Renal cortical epithelial cell (primary cell): Measurements from ENCODE around the gene LSMEM2. TPM values are rescaled to one million over a fixed set of nuclear protein-coding genes. Genes with fewer than 3 reads are reported as not detected.
"Not testable (repeated sequence)": the region's sequence is repeated elsewhere in the genome, so short reads cannot be mapped to it uniquely, and the experiment has no call there.

Experiments
- DNase-seq: peaks from one replicate; pipeline ENCODE4 v3.0.0-alpha.2; 2011; ENCODE audit warnings: low read depth
- total RNA-seq: library from RNA; depleted of rRNA; stranded (reverse); fragments of >200 nt; gene quantifications from 2 replicates; pipeline ENCODE4 v1.2.3, GENCODE V29; 2014

LSMEM2 gene
- total RNA-seq, 1 donor from 2014 or later = not detected

DNA sequence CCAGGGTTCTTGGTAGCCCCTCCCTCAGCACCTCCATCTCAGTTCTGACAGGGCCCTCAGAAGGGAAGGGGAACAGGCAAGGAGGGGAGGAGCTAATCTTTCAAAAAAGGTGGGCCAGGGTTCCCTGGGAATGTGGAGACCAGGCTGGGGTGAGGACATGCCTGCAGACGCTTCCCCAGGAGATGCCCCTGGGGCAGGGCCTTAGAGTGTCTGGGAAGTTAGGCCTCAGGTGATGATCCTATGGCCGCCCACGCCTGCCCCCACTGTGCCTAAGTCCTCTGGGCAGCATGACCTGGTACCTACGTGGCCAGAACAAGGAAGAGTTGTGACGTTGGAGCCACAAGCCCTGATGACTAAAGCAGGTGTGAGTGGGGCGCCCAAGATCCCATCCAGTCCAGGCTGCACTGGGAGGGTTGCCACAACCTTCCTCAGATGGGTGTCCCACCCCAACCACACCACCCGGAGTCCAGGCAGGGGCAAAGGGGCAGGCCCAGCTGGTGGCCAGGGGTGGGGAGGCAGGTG is 13.9 kb upstream of the LSMEM2 start:
- DNase-seq = peak; percentile 77

DNA sequence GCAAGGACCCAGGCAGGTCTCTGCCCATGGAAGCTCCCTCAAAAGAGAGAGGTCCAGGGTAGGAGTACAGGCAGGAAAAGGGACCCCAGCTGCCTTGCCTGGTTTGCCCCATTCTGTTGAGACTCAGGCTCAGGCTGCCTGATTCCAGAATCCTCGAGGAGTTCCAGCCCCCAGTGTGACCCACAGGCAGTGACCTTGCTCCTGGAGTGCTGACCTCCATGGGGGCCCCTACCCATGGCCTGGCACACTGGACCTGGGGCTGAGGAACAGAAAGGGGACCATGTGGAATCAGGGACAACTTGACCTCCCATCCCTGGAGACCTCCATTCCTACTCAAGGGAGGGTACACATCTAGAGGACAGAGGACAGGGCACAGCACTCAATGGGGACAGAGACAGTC is 13.3 kb upstream of the LSMEM2 start:
- DNase-seq = no peak

DNA sequence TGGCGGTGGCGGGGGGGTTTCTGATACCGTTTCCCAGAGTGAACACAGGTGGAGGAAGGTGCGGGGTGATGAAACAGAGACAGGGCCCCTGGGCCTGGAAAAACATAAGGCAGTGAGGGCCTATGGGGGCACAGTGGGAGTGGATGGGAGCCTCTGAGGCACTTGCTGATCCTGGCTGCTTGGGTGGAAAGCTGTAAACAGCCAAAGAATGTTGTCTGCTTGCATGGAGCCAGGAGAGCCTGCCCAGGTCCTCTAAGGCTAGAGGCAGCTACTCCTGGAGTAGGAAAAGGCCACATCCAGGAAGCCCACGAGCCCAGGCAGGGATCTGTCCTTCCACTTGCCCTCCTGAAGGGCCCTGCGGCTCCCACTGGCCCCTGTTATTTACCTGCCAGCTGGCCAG is 12.9 kb upstream of the LSMEM2 start:
- DNase-seq = no peak

DNA sequence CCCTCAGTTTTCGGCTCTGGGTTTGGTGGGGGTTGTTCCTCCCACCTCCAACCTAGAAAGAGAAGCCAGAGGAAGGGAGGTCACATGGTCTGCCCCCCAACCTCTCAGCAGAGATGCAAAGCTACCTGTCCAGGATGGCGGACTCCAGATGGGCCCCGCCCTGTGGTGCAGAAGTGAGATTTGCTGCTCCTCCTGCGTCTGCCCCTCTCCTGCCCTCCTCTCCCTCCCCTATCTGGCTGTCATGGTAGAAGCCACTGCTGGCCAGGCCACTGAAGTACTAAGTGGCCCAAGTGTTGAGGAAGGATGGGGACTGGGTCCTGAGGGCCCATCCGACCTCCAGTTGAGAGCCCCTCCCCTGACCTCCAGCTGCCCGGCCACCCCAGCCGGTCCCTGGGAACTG is 12.1 kb upstream of the LSMEM2 start:
- DNase-seq = no peak

DNA sequence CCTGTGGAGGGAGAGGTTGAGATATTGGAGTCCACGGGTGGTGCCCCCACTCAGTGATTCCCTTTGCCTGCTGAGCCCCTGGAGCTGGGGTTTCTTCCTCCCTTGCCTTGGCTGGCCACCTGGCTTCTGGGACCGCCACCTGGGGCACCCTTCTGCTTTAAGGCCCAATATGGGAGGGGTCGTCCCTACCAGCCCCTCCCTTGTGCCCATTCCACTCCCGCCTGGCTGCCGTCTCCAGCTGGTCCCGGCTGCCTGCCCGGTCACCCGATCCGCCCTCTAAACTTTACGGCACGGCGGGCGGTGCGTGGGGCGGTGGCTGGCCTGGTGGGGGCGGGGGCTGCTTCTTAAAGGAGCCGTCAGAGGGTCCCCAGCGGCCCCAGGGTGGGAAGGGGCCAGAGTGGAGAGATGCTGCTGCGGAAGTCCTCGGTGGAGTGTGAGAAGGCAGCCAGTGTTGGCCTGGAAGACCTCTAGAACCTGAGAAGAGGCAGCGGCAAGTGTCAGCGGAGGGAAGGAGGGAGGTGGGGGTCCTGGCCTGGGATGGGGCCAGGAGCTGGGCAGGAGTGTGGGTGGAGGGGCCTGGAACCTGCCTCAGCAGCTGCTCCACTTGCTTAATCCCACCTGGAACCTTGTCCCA is 11.5 kb upstream of the LSMEM2 start:
- DNase-seq = no peak

DNA sequence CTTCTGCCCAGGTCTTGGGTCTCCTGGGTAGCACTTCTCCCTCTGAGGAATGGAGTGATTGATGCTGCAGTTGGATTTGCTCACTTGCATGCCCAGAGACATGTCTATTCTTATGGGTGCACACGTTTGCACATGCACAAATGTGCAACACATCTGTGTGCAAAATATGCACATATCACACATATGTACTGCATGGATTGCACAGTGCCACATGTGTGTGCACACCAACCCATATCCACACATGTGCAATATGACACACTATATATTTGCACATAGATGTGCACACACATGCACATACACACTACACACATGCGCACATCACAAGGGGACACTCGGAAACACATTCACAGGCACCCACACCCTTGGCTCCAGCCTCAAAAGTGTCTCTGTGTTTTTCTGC is 10.6 kb upstream of the LSMEM2 start:
- no peak for DNase-seq

DNA sequence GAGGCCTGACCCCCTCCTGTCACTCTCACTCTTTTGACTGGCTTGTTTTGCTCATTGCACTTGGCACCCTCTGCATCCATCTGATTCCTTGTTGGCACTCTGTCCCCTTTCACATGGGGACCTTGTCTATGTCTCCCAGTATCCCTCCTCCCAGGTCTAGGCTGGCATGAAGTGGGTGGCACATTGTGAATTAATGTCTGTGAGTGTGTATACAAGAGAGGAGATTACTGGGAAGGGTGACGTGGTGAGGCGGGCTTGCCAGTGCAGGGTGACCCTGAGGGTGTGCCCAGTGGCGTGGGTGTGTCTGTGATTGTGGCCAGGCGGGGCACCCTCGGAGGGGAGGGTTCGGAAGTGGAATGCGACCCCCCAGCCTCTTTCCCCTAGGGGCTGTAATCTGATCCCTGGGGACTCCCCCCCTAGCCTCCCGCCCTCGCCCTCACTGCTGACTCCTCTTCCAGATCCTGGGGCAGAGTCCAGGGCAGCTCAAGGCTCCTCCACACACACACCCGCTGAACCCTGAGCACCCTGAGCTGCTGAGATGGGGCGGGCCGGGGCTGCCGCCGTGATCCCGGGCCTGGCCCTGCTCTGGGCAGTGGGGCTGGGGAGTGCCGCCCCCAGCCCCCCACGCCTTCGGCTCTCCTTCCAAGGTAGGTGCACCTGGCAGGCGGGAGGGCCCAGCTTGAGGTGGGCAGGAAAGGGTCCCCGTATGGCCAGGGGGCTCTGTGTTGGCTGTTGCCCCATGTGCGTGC is 10.0 kb upstream of the LSMEM2 start, which contains the start of gene SEMA3B:
Gene SEMA3B (plus strand): TSS at position 445 of the 749 bp plus-strand sequence. CDS start 94 bp downstream, at position 539.
- peak; percentile 86 for DNase-seq

DNA sequence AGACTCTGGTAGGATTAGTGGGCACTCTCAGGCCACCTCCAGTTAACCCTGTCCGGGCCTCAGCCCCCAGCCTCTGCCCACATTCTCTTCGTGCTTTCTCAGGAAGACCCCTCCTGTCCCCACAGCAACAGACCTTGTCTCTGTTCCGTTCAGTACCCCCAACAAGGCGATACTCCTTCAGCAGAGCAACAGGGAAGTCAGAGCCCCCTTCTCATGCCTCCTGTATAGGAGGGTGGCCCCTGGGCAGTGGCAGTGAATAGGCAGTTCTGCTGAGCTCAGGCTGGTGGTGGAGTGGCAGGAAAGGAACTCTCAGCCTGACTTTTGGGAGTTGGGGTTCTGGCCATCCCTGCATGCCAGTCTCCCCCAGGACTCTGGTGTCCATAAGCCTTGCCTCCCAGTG is 9.4 kb upstream of the LSMEM2 start:
- no peak for DNase-seq

DNA sequence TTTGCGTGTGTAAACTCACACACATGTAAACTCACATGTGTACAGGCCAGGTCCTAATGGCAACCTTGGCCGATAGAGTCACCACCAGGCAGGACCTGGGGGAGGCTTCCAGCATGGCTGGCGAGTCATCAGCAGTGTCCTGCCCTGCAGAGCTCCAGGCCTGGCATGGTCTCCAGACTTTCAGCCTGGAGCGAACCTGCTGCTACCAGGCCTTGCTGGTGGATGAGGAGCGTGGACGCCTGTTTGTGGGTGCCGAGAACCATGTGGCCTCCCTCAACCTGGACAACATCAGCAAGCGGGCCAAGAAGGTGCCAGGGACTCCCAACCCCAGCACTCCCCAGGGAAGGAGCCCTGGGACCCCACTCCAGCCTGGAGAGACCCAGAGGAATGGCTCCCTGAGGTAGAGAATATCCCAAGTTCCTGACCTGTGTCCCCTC is 8.9 kb upstream of the LSMEM2 start:
- DNase-seq = peak; percentile 59

DNA sequence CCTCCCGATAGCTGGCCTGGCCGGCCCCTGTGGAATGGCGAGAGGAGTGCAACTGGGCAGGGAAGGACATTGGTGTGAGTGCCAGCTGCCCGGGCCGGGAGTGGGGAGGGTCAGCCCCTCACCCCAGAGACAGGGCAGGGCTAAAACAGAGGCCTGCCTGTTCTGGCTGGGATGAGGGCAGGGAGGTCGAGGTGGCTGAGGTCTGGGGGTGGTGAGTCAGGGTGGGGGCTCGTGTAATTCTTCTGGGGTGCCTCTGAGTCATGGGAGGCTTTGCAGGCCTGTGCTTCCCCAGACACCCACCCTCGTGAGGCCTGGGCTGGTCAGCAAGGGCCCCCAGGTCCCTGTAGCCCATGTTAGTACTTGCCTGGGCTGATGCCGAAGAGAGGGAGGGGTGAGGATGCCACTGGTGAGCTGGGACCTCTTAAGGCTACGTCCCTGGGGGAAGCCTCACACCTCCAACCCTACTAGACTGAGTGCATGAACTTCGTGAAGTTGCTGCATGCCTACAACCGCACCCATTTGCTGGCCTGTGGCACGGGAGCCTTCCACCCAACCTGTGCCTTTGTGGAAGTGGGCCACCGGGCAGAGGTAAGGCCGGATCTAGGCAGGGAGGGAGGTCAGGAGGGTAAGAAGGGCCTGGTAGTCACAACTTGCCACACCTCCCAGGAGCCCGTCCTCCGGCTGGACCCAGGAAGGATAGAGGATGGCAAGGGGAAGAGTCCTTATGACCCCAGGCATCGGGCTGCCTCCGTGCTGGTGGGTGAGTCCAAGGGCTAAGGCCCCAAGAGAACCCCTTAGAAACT is 8.3 kb upstream of the LSMEM2 start:
- no peak for DNase-seq

DNA sequence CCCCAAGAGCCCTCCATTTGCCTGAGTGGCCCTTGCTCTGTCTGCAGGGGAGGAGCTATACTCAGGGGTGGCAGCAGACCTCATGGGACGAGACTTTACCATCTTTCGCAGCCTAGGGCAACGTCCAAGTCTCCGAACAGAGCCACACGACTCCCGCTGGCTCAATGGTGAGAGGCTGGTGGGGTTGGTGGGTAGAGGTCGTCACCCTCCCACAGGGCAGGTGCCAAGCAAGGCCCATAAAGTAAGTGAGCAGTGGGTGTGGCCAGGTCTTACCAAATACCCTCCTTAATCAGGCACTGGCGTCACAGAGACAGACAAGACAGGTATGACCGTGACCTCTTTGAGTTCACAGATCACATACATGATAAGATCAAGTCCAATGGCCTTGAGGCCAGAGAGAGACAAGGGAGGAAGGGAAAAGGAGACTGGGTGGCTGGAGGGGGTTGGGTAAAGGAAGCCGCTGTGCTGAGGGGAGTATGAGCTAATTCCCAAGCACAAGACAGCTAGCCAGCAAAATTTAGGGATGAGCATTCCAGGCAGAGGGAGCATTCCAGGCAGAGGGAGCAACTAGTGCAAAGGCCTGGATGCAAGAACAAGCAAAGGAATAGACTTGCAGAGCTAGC is 7.5 kb upstream of the LSMEM2 start:
- no peak for DNase-seq

DNA sequence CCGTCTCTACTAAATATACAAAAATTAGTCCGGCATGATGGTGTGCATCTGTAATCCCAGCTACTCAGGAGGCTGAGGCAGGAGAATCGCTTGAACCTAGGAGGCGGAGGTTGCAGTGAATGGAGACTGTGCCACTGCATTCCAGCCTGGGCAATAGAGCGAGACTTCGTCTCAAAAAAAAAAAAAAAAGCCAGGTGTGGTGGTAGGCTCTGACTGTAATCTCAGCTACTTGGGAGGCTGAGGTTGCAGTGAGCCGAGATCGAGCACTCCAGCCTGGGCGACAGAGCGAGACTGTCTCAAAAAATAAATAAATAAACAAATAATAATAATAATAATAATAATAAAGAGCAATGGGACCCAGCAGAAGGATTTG is 6.4 kb upstream of the LSMEM2 start:
- not testable (repeated sequence) for DNase-seq

DNA sequence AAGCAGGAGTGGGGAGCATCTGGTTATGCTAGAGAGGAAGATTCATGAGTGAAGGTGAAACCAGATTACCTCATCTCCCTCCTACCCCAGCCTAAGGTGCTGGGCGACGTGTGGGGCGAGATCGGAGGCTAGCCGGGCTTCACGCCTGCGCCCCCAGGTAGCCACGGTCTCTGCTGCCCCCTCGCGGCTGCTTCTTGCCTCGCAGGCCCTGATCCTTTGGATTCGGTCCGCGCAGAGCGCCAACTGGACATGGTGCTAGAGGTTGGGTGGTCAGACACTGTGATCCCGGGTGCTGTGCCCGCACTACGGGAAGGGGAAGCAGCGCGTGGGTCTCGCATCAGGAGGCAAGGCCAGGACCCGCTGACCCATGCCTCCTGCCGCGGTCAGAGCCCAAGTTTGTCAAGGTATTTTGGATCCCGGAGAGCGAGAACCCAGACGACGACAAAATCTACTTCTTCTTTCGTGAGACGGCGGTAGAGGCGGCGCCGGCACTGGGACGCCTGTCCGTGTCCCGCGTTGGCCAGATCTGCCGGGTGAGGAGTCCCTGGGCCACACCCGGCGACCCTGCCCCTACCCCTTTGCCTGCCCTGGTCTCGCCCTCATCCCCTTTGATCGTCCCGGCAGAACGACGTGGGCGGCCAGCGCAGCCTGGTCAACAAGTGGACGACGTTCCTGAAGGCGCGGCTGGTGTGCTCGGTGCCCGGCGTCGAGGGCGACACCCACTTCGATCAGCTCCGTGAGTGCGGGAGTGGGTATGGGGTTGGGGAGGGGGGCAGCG is 5.8 kb upstream of the LSMEM2 start:
- peak; percentile 45 for DNase-seq

DNA sequence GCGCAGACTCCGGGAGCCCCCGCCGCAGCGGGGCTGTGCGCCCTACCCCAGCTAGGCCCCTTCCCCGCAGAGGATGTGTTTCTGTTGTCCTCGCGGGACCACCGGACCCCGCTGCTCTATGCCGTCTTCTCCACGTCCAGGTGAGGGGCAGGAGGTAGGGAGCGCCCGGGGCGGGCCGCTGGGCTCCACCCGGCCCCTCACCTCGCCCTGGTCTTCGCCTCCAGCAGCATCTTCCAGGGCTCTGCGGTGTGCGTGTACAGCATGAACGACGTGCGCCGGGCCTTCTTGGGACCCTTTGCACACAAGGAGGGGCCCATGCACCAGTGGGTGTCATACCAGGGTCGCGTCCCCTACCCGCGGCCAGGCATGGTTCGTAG is 5.2 kb upstream of the LSMEM2 start:
- DNase-seq = no peak

DNA sequence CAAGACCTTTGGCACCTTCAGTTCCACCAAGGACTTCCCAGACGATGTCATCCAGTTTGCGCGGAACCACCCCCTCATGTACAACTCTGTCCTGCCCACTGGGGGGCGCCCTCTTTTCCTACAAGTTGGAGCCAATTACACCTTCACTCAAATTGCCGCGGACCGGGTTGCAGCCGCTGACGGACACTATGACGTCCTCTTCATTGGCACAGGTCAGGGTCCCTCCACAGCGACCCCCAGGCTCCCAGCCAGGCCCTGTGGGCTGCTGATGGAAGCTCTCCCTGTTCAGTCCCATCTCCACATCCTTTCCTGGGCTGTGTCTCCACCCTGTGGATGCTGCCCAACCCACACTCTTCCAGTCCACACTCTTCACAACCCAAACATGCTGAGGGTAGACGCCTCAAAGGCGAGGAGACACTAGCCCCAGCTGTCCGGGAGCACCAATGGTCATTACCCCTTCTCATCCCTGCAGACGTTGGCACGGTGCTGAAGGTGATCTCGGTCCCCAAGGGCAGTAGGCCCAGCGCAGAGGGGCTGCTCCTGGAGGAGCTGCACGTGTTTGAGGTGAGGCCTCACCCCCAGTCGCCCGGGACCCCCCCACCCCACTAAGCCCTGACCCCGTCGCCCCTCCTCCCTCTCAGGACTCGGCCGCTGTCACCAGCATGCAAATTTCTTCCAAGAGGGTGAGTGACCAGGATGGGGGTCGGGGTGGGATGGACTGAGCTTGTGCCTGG is 4.3 kb upstream of the LSMEM2 start:
- no peak for DNase-seq

DNA sequence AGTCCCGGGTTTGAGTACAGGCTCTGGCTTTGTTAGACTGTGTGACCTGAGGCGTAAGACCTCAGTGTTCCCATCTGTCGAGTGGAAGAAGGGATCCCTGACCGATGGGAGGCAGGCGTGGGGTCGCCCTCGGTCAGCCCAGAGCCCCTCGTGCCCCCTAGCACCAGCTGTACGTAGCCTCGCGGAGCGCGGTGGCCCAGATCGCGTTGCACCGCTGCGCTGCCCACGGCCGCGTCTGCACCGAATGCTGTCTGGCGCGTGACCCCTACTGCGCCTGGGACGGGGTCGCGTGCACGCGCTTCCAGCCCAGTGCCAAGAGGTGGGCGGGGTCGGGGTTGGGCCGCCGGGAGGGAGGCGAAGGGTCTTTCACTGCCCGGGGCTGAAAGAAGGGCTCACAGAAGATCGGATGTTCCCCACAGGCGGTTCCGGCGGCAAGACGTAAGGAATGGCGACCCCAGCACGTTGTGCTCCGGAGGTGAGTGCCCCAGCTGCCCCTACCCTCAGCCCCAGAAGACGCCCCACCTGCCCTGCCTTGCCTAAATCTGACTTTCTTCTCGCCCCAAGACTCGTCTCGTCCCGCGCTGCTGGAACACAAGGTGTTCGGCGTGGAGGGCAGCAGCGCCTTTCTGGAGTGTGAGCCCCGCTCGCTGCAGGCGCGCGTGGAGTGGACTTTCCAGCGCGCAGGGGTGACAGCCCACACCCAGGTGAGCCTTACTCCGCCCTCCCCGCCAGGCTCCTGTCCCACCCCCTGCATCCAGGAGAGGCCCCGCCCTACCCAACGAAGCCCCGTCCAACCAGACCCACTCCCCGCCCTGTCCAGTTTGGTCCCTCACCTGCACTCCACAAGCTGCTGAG is 3.5 kb upstream of the LSMEM2 start:
- DNase-seq = no peak

DNA sequence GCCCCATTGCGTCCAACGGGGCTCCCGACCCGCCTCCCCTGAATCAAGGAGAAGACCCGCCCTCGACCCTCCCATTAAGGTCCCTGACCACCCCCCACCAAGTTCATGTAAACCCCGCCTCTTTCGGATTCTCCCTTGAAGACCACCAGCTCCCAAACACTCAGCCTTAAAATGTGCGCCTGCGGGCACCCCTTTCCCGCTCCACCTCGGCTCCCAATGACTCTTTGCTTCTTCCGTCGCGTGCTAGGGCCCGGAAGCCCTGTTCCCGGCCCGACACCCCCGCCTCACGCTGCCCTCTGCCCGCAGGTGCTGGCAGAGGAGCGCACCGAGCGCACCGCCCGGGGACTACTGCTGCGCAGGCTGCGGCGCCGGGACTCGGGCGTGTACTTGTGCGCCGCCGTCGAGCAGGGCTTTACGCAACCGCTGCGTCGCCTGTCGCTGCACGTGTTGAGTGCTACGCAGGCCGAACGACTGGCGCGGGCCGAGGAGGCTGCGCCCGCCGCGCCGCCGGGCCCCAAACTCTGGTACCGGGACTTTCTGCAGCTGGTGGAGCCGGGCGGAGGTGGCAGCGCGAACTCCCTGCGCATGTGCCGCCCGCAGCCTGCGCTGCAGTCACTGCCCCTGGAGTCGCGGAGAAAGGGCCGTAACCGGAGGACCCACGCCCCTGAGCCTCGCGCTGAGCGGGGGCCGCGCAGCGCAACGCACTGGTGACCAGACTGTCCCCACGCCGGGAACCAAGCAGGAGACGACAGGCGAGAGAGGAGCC is 2.7 kb upstream of the LSMEM2 start:
- DNase-seq = no peak

DNA sequence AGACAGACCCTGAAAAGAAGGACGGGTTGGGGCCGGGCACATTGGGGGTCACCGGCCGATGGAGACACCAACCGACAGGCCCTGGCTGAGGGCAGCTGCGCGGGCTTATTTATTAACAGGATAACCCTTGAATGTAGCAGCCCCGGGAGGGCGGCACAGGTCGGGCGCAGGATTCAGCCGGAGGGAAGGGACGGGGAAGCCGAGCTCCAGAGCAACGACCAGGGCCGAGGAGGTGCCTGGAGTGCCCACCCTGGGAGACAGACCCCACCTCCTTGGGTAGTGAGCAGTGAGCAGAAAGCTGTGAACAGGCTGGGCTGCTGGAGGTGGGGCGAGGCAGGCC is 2.2 kb upstream of the LSMEM2 start:
- no peak for DNase-seq
